Esophagus muscularis mucosa (tissue), 4 donors: Measurements from ENCODE around the gene MRPS27. TPM values are rescaled to one million over a fixed set of nuclear protein-coding genes. Genes with fewer than 3 reads are reported as not detected.

Experiments used
- DNase-seq: peaks from one replicate; pipeline ENCODE4 v3.0.0-alpha.2; 2017; ENCODE audit errors: extremely low spot score
- H3K27ac ChIP-seq, 4 donors: fragments of 200-600 bp; sonication (generic); replicated peaks in 1 of 4; 1 replicate in 3 of 4; 2 replicates in 1 of 4; pipeline ENCODE4 v1.5.1; 2016 to 2019; ENCODE audit warnings: mild to moderate bottlenecking in 1 of 4
- H3K27me3 ChIP-seq, 4 donors: fragments of 200-600 bp; sonication (generic); one replicate each; pipeline versions ENCODE4 v1.5.1 to v1.6.0; 2016 to 2019
- H3K36me3 ChIP-seq, 4 donors: fragments of 200-600 bp; sonication (generic); one replicate each; pipeline ENCODE4 v1.5.1; 2016 to 2019
- H3K4me1 ChIP-seq, 4 donors: fragments of 200-600 bp; sonication (generic); one replicate each; pipeline ENCODE4 v1.5.1; 2016 to 2019
- H3K4me3 ChIP-seq, 4 donors: fragments of 200-600 bp; sonication (generic); 1 replicate in 2 of 4; 2 replicates in 2 of 4; pipeline ENCODE4 v1.5.1; 2016 to 2019; ENCODE audit warnings: mild to moderate bottlenecking in 4 of 4, moderate library complexity in 1 of 4
- H3K9me3 ChIP-seq, 4 donors: fragments of 200-600 bp; sonication (generic); 1 replicate in 3 of 4; 2 replicates in 1 of 4; pipeline ENCODE4 v1.5.1; 2016 to 2019
- CTCF ChIP-seq, 3 experiments: fragments of 200-600 bp in 2 of 3; fragments of 450-650 bp in 1 of 3; sonication (generic) in 2 of 3; IDR thresholded peaks; one replicate each; pipeline ENCODE4 v1.5.1; 2017 to 2019; ENCODE audit warnings: antibody characterized with exemption in 3 of 3, mild to moderate bottlenecking in 2 of 3, moderate library complexity in 1 of 3
- EP300 ChIP-seq: sonication (generic); formaldehyde crosslinking; IDR thresholded peaks from one replicate; pipeline ENCODE4 v1.6.1; 2017; ENCODE audit warnings: antibody characterized with exemption
- POLR2A ChIP-seq: fragments of 450-650 bp; IDR thresholded peaks from one replicate; pipeline ENCODE4 v1.6.1; 2017; ENCODE audit warnings: antibody characterized with exemption, moderate library complexity, mild to moderate bottlenecking, low read depth
- POLR2AphosphoS5 ChIP-seq, 2 donors: sonication (generic); formaldehyde crosslinking; IDR thresholded peaks; one replicate each; pipeline ENCODE4 v1.6.1; 2017; ENCODE audit warnings: antibody characterized with exemption in 2 of 2
- WGBS: methylation state at CpG from one replicate; pipeline ENCODE4 v1.1.5; 2018; 5-methylcytosine and 5-hydroxymethylcytosine counted together
- intact Hi-C: fragments of 100-400 bp; cut with DNase I; formaldehyde crosslinking; loops from one replicate; pipeline ENCODE4 v1.15.1; 2023
- total RNA-seq, 4 donors: library from RNA; depleted of rRNA; stranded (reverse); fragments of >200 nt; gene quantifications; one replicate each; pipeline versions ENCODE4 v1.1.0 to v1.2.1, GENCODE V29; 2016

Gene MRPS27
- total RNA-seq, 4 donors from 2014 or later = 38.6 to 53.5 (median 45.7) TPM

GRCh38 chr5:72189146-72189545, 130.9 kb downstream of the MRPS27 start:
- WGBS = 81% methylated on average over 2 of the region's 2 CpGs
- Histone ChIP-seq H3K27me3 (no peaks in the 10 kb centered on the region), H3K9me3 (no peaks in the 10 kb centered on the region), H3K4me1 (peaks cover 8 to 57% (median 54%) of the 10 kb centered on the region in 4 donors), H3K36me3 (peaks cover 12 to 69% (median 28%) of the 10 kb centered on the region in 4 donors), H3K4me3 (no peak overlapping the region), H3K27ac (peak overlapping the region in 1 of 4 donors; percentile 55)
- TF ChIP-seq EP300 (no peak), POLR2A (no peak), POLR2AphosphoS5 (IDR thresholded peaks at IDR 0.05) (no peak), CTCF (IDR thresholded peaks at IDR 0.05) (no peak)
- no peak for DNase-seq
- intact Hi-C loops = loop anchor here (10.0 kb wide), 1 partner anchor 116 kb away; no protein-coding TSS in a partner anchor

- H3K36me3 ChIP-seq = peaks cover 7 to 70% (median 29%) of the 10 kb centered on the region in 4 donors
- H3K27ac ChIP-seq = peak overlapping the region in 3 of 4 donors; percentile 55 to 67 (median 59)
Measured at GRCh38 chr5:72188166-72188565, 131.9 kb downstream of the MRPS27 start.

GRCh38 chr5:72187388-72188075, 132.5 kb downstream of the MRPS27 start:
- intact Hi-C loops = loop anchor here (10.0 kb wide), 1 partner anchor 117 kb away; no protein-coding TSS in a partner anchor
- DNase-seq = no peak
- Histone ChIP-seq H3K36me3 (peaks cover 7 to 65% (median 29%) of the 10 kb centered on the region in 4 donors), H3K27ac (peak overlapping the region; percentile 20 to 67 (median 57)), H3K4me1 (peaks cover 8 to 72% (median 68%) of the 10 kb centered on the region in 4 donors), H3K27me3 (no peaks in the 10 kb centered on the region), H3K9me3 (no peaks in the 10 kb centered on the region), H3K4me3 (no peak overlapping the region)
- 76% methylated on average over 5 of the region's 5 CpGs for WGBS
- TF ChIP-seq EP300 = no peak

More at GRCh38 chr5:72188166-72188565, 131.9 kb downstream of the MRPS27 start:
- 93% methylated on average over 2 of the region's 2 CpGs for WGBS
- intact Hi-C loops = loop anchor here (10.0 kb wide), 1 partner anchor 117 kb away; no protein-coding TSS in a partner anchor
- TF ChIP-seq CTCF (IDR thresholded peaks at IDR 0.05) = no peak
- no peak for TF ChIP-seq POLR2AphosphoS5 (IDR thresholded peaks at IDR 0.05)
- TF ChIP-seq POLR2A = no peak
- no peak for TF ChIP-seq EP300
- Histone ChIP-seq H3K4me1 (peaks cover 8 to 66% (median 64%) of the 10 kb centered on the region in 4 donors), H3K4me3 (no peak overlapping the region), H3K9me3 (no peaks in the 10 kb centered on the region), H3K27me3 (no peaks in the 10 kb centered on the region)
- DNase-seq = no peak

- whole genome bisulfite sequencing = 72% methylated on average over 10 of the region's 10 CpGs
- Histone ChIP-seq H3K27me3 (no peaks in the 10 kb centered on the region), H3K36me3 (peaks cover 7 to 58% (median 29%) of the 10 kb centered on the region in 4 donors), H3K9me3 (no peaks in the 10 kb centered on the region), H3K4me3 (no peak overlapping the region), H3K4me1 (peaks cover 8 to 81% (median 75%) of the 10 kb centered on the region in 4 donors), H3K27ac (peak overlapping the region; percentile 42 to 67 (median 57))
- DNase-seq = no peak
- intact Hi-C loops = loop anchor here (10.0 kb wide), 1 partner anchor 119 kb away; no protein-coding TSS in a partner anchor
- TF ChIP-seq POLR2AphosphoS5 (IDR thresholded peaks at IDR 0.05) (no peak), EP300 (no peak), CTCF (IDR thresholded peaks at IDR 0.05) (no peak), POLR2A (no peak)
Measured at GRCh38 chr5:72185496-72186329, 134.3 kb downstream of the MRPS27 start.

GRCh38 chr5:72184408-72184807, 135.6 kb downstream of the MRPS27 start:
- no peak for DNase-seq
- Histone ChIP-seq H3K4me1 (peaks cover 17 to 89% (median 88%) of the 10 kb centered on the region in 4 donors), H3K9me3 (no peaks in the 10 kb centered on the region), H3K4me3 (no peak overlapping the region), H3K27me3 (no peaks in the 10 kb centered on the region), H3K36me3 (peaks cover 7 to 58% (median 28%) of the 10 kb centered on the region in 4 donors), H3K27ac (peak overlapping the region in 3 of 4 donors; percentile 44 to 67 (median 55))
- intact Hi-C loops = loop anchor here (5.0 to 10.0 kb wide), 2 partner anchors 62 to 120 kb away; no protein-coding TSS in a partner anchor
- TF ChIP-seq POLR2AphosphoS5 (IDR thresholded peaks at IDR 0.05) = no peak
- TF ChIP-seq POLR2A = no peak
- no peak for TF ChIP-seq EP300
- TF ChIP-seq CTCF (IDR thresholded peaks at IDR 0.05) = no peak
- 71% methylated on average over 3 of the region's 3 CpGs for WGBS
